ENCODE data around the gene ITGAX. TPM values are rescaled to one million over a fixed set of nuclear protein-coding genes. Genes with fewer than 3 reads are reported as not detected.
A peak's percentile ranks its signal among the peaks of the same experiment; 100 is the strongest.
"Not testable (repeated sequence)": the region's sequence is repeated elsewhere in the genome, so short reads cannot be mapped to it uniquely, and the experiment has no call there.

Gene ITGAX
- 1.6 TPM for total RNA-seq

DNA sequence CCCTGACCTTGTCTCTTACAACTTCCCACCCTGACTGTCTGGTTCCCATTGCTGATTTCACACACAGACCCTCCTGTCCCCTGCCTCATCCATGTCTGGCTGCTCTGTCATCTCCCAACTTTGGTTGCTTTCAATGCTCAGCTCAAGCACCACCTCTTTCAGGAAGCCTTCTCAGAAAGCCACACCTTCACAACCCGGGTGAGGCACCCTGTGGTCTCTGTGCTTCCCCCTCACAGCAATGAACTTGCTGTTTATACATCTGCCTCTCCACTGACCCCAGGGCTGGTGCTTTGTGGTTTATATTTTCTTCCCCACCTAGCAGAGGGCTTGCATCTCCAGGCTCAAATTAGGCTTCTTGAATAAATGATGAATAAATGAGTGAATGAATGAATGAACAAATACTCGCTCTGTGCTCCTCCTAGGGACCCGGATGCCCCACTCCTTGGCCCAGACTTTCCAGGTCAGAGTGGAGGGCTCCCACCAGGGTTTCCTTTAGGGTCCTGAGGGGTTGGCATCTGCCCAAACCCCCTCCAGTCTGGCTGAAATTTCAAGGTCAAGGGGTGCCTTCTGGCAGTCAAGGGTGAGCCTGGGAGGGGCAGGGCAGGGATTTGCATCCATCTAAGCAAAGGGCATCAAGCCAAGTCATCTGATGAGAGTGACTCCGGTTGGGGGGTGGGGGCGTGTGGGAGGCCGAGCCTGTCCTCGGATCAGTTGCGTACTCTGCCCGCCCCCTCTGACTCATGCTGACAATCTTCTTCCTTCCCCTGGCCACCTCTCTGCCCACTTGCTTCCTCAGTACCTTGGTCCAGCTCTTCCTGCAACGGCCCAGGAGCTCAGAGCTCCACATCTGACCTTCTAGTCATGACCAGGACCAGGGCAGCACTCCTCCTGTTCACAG is at the start of gene ITGAX:
Gene ITGAX, plus strand, starts transcription at position 783 of the 898 bp plus-strand sequence. Its CDS starts 79 bp downstream, at position 862.
- DNase-seq = no peak

DNA sequence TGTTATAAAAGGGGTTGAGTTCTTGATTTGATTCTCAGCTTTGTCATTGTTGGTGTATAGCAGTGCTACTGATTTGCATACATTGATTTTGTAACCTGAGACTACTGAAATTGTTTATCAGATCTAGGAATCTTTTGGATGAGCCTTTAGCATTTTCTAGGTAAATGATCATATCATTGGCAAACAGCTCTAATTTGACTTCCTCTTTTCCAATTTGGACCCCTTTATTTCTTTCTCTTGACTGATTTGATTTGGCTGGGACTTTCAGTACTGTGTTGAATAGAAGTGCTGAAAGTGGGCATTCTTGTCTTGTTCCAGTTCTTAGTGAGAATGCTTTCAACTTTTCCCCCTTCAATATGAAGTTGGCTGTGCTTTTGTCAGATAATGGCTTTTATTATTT is 49.8 kb upstream of the ITGAX start:
- no peak for DNase-seq

- DNase-seq = not testable (repeated sequence)
These were observed 46.6 kb upstream of the ITGAX start for GRCh38 chr16:31308381-31308780.

- no peak for DNase-seq
These were observed 32.5 kb upstream of the ITGAX start for GRCh38 chr16:31322500-31322899.

- no peak for DNase-seq
These were observed 30.9 kb upstream of the ITGAX start for GRCh38 chr16:31323959-31324629.

DNA sequence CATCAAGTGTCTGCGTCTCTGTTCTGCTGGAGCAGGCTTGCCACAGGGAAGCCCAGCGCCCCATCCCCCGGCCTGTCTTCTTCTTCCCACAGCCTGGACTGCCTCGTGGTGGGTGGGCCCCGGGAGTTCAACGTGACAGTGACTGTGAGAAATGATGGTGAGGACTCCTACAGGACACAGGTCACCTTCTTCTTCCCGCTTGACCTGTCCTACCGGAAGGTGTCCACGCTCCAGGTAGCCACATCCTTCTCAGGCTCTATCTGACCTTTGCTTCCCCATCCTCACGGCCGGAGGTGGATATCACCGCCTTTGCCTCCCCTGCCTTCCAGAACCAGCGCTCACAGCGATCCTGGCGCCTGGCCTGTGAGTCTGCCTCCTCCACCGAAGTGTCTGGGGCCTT is 29.8 kb upstream of the ITGAX start:
- DNase-seq = no peak

- no peak for DNase-seq
These were observed 27.2 kb upstream of the ITGAX start for GRCh38 chr16:31327646-31328225.

DNA sequence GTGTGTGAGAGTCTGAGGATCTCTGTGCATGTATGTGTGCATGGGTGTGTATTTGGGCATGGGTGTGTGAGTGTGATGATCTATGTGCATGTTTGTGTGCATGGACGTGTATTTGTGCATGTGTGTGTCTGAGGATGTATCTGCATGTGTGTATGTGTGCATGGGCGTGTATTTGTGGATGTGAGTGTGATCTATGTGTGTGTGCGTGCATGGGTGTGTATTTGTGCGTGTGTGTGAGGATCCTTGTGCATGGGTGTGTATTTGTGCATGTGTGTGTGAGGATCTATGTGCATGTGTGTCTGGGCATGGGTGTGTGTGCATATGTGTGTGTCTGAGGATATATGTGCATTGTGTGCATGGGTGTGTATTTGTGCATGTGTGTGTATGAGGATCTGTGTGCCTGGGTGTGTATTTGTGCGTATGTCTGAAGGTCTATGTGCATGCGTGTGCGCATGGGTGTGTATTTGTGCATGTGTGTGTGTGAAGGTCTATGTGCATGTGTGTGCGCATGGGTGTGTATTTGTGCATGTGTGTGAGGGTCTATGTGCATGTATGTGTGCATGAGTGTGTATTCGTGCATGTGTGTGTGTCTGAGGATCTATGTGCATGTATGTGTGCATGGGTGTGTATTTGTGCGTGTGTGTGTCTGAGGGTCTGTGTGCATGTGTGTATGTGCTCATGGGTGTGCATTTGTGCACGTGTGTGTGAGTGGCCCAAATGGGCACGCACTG is 26.5 kb upstream of the ITGAX start:
- no peak for DNase-seq

DNA sequence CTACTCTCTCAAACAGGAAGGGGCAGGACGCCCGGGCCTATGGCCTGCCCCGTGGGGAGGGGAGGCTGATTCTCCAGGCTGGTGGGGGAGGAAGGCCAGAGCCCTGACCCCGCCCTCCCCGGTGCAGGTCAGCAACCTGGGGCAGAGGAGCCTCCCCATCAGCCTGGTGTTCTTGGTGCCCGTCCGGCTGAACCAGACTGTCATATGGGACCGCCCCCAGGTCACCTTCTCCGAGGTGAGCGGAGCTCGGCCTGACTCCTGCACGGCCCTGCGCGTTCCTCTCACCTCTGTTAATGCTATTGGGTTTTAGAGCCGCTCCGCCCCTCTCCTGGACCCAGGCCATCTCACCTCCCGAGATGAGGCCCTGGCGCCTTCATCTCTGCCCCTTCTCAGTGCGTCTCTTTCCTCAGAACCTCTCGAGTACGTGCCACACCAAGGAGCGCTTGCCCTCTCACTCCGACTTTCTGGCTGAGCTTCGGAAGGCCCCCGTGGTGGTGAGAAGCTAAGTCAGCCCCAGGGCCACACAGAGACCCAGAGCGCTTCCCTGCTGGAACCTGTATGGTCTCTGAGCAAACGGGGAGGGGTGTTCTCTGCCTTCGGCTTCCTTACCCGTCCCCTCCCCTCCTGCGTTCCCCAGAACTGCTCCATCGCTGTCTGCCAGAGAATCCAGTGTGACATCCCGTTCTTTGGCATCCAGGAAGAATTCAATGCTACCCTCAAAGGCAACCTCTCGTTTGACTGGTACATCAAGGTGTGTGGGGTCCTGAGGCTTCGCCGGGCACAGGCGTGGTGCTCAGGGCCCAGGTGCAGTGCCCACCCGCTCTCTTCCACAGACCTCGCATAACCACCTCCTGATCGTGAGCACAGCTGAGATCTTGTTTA is 25.1 kb upstream of the ITGAX start:
- DNase-seq = no peak

DNA sequence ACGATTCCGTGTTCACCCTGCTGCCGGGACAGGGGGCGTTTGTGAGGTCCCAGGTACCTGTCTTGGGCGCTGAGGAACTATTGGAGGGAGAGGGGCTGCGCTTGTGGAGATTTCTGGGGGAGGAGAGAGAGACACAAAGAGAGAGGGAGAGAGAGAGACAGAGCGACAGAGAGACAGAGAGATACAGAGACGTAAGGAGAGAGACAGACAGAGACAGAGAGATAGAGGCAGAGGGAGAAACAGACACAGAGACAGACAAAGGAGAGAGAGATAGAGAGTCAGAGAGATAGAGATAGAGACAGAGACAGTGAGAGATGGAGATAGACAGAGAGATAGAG is 24.5 kb upstream of the ITGAX start:
- DNase-seq = no peak

GRCh38 chr16:31331141-31331764 is 23.7 kb upstream of the ITGAX start:
- no peak for DNase-seq

DNA sequence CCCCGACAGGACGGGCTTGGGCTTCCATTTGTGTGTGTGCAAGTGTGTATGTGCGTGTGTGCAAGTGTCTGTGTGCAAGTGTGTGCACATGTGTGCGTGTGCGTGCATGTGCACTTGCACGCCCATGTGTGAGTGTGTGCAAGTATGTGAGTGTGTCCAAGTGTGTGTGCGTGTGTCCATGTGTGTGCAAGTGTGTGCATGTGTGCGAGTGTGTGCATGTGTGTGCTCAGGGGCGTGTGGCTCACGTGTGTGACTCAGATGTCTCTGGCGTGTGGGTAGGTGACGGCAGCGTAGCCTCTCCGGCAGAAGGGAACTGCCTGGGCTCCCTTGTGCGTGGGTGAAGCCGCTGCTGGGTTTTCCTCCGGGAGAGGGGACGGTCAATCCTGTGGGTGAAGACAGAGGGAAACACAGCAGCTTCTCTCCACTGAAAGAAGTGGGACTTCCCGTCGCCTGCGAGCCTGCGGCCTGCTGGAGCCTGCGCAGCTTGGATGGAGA is 23.1 kb upstream of the ITGAX start:
- DNase-seq = peak; percentile 29

DNA sequence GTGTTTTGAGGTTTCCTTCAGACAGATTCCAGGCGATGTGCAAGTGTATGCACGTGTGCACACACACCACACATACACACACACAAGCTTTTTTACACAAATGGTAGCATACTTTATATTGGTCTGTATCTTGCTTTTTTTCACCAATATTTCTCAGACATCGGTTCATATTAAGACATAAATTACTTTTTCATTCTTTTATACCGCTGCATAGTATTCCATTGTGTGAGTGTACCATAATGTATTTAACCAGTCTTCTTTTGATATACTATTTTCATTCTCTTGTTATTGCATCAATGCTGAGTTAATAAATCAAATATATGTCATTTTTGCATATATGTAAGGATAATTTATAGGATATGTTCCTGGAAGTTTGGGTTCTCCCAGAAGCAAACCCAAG is 22.4 kb upstream of the ITGAX start:
- no peak for DNase-seq

DNA sequence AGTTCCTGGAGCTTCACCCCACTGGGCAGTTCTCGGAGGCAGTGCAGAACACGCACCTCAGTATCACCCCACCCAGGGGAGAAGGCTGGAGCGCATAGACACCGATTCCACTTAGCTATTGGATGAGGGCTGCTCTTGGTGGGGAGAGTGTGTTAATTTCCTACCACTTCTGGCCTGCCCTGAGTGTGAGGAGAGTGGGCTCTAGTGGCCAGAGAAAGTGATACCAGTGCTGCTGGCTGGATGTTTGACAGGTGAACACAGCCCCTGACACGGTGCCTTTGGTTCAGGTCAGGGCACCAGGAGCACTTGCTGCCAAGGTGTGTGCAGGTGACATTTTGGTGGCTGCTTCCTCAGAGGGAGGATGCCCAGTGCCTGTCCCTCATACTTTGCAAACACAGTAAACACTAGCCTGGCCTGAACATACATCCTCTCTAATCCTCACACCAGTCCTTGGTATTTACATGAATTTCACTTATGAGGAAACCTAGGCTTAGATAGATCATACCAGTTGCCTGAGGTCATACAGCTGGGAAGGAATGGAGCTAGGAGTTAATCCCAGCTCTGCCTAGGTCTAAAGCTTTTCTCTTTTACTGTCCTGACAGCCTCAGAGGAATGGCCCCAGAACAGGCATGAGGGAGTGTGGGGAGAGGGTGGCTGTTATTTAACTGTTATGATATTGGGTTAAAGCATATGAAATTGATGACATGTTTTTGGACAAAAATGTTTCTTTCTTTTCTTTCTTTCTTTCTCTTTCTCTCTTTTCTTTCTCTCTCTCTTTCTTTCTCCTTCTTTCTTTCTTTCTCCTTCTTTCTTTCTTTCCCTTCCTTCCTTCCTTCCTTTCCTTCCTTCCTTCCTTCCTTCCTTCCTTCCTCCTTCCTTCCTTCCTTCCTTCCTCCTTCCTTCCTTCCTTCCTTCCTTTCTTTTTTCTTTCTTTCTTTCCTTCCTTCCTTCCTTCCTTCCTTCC is 21.0 kb upstream of the ITGAX start:
- no peak for DNase-seq

- DNase-seq = no peak
These were observed 20.0 kb upstream of the ITGAX start for GRCh38 chr16:31334934-31335333.

DNA sequence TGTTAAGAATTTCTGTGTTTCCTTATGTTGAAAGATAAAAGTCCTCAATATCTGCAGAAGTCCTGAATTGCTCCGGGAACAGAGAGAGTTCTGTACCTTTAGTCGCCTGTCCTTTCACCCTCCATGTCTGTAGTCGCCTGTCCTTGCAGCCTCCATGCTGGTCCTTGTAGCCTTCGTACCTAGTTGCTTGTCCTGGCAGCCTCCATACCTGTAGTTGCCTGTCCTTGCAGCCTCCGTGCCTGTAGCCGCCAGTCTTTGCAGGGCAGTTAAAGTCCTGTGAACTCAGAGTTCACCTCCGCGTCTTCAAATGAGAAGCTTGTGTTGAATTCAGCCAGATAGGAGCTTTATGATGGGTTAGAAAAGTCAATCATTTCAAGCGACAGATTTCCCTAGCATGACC is 19.5 kb upstream of the ITGAX start:
- no peak for DNase-seq

- DNase-seq = not testable (repeated sequence)
These were observed 16.8 kb upstream of the ITGAX start for GRCh38 chr16:31338166-31338685.

- DNase-seq = no peak
These were observed 10.3 kb upstream of the ITGAX start for GRCh38 chr16:31344712-31345111.

DNA sequence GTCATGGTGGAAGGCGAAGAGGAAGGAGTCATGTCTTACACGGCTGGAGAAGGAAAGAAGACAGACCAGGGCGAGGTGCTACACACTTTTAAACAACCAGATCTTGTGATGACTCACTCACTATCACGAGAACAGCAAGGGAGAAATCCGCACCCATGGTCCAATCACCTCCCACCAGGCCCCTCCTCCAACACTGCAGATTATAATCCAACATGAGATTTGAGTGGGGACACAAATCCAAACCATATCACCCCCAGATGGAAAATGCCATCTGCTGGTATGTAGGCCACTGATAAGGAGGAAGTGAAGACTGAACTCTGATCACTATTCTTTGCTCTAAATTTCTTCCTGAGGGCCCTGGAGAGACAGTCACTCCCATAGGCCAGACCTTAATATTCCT is 7.5 kb upstream of the ITGAX start:
- no peak for DNase-seq

GRCh38 chr16:31348579-31348978 is 6.4 kb upstream of the ITGAX start:
- no peak for DNase-seq
